WTC11 (cell line): ENCODE data around the gene NEK6. TPM values are rescaled to one million over a fixed set of nuclear protein-coding genes. Genes with fewer than 3 reads are reported as not detected.

Experiments
- ATAC-seq: fragments of 200-7000 bp; cut with Tn5 transposase; 2 replicates; pipeline ENCODE4 v1.10.0; 2021; ENCODE audit warnings: mild to moderate bottlenecking, moderate library complexity
- CTCF ChIA-PET: fragments of 300-600 bp; sonication (Branson Sonifier 250); formaldehyde crosslinking; loops from one replicate; lab custom pipeline; 2021; ENCODE audit warnings: antibody characterized with exemption; lab: Charles Lee
- POLR2A ChIA-PET: fragments of 350-600 bp; sonication (Branson Sonifier 250); formaldehyde crosslinking; loops from one replicate; lab custom pipeline; 2021; ENCODE audit warnings: antibody characterized with exemption; lab: Charles Lee
- DNase-seq: peaks from one replicate; pipeline ENCODE4 v3.0.0; 2021; ENCODE audit warnings: low spot score
- H3K27ac Mint-ChIP-seq: 2 replicates; pipeline ENCODE4 v1.8.0; 2021; ENCODE audit warnings: mixed read lengths
- H3K27me3 Mint-ChIP-seq: 2 replicates; pipeline ENCODE4 v1.8.0; 2021; ENCODE audit warnings: low read depth, mild to moderate bottlenecking, moderate library complexity, mixed read lengths
- H3K36me3 Mint-ChIP-seq: 2 replicates; pipeline ENCODE4 v1.8.0; 2021; ENCODE audit warnings: mixed read lengths
- H3K4me1 Mint-ChIP-seq: 2 replicates; pipeline ENCODE4 v1.8.0; 2022; ENCODE audit warnings: mixed read lengths
- H3K4me3 Mint-ChIP-seq: 2 replicates; pipeline ENCODE4 v1.8.0; 2021; ENCODE audit warnings: mild to moderate bottlenecking, moderate library complexity, mixed read lengths
- H3K9me3 Mint-ChIP-seq: 2 replicates; pipeline ENCODE4 v1.8.0; 2021; ENCODE audit warnings: mixed read lengths
- ATF1 ChIP-seq: sonication (generic); formaldehyde crosslinking; IDR thresholded peaks from 2 replicates; pipeline ENCODE4 v1.8.1; 2023; ENCODE audit warnings: mild to moderate bottlenecking, moderate library complexity, missing genetic modification reagents
- CBFB ChIP-seq: sonication (generic); formaldehyde crosslinking; IDR thresholded peaks from 2 replicates; pipeline ENCODE4 v1.8.1; 2022; ENCODE audit warnings: mild to moderate bottlenecking, low read depth, missing genetic modification reagents
- CTCF ChIP-seq: fragments of 200-600 bp; IDR thresholded peaks from 2 replicates; pipeline ENCODE4 v1.8.0; 2022; ENCODE audit warnings: antibody characterized with exemption
- ETV6 ChIP-seq: sonication (generic); formaldehyde crosslinking; IDR thresholded peaks from 2 replicates; pipeline ENCODE4 v1.8.1; 2022; ENCODE audit warnings: mild to moderate bottlenecking, missing genetic modification reagents
- FOXJ3 ChIP-seq: sonication (generic); formaldehyde crosslinking; IDR thresholded peaks from 2 replicates; pipeline ENCODE4 v1.9.0; 2021; ENCODE audit warnings: missing genetic modification reagents, mild to moderate bottlenecking, borderline replicate concordance
- GRHL2 ChIP-seq: fragments of 250-450 bp; sonication (Bioruptor Pico); IDR thresholded peaks from 2 replicates; pipeline ENCODE4 v1.8.0; 2022; ENCODE audit warnings: mild to moderate bottlenecking, moderate library complexity; ENCODE audit not compliant: insufficient replicate concordance, severe bottlenecking
- GTF2I ChIP-seq: fragments of 250-450 bp; sonication (Bioruptor Pico); conservative IDR thresholded peaks from 2 replicates; pipeline ENCODE4 v1.4.0; 2021; ENCODE audit warnings: mild to moderate bottlenecking
- NFYB ChIP-seq: sonication (generic); formaldehyde crosslinking; conservative IDR thresholded peaks from 2 replicates; pipeline ENCODE4 v1.8.0; 2022; ENCODE audit warnings: low read depth, missing genetic modification reagents
- NR2C2 ChIP-seq: sonication (generic); formaldehyde crosslinking; IDR thresholded peaks from 2 replicates; pipeline ENCODE4 v1.8.0; 2022; ENCODE audit warnings: mild to moderate bottlenecking, missing genetic modification reagents
- OVOL2 ChIP-seq: fragments of 250-450 bp; sonication (Bioruptor Pico); IDR thresholded peaks from 2 replicates; pipeline ENCODE4 v1.9.0; 2021; ENCODE audit warnings: mild to moderate bottlenecking, borderline replicate concordance
- RELA ChIP-seq: sonication (generic); formaldehyde crosslinking; IDR thresholded peaks from 2 replicates; pipeline ENCODE4 v1.8.1; 2022; ENCODE audit warnings: missing genetic modification reagents, mild to moderate bottlenecking, borderline replicate concordance
- TCF7 ChIP-seq: sonication (generic); formaldehyde crosslinking; IDR thresholded peaks from 2 replicates; pipeline ENCODE4 v1.8.0; 2022; ENCODE audit warnings: mild to moderate bottlenecking, low read depth, missing genetic modification reagents, moderate library complexity
- ZNF138 ChIP-seq: sonication (generic); formaldehyde crosslinking; conservative IDR thresholded peaks from 2 replicates; pipeline ENCODE4 v1.8.1; 2022; ENCODE audit warnings: mild to moderate bottlenecking, moderate library complexity, missing genetic modification reagents
- ZNF232 ChIP-seq: sonication (generic); formaldehyde crosslinking; IDR thresholded peaks from 2 replicates; pipeline ENCODE4 v1.8.0; 2022; ENCODE audit warnings: mild to moderate bottlenecking, missing genetic modification reagents
- total RNA-seq: library from RNA; stranded (reverse); gene quantifications from 3 replicates; pipeline ENCODE4 v1.2.3, GENCODE V29; 2021
- TF ChIP-seq, protein P1 (sequence below): sonication (generic); formaldehyde crosslinking; IDR thresholded peaks from 2 replicates; pipeline ENCODE4 v1.8.0; 2023; ENCODE audit warnings: mild to moderate bottlenecking, missing genetic modification reagents
- TF ChIP-seq, protein P2 (sequence below): sonication (generic); formaldehyde crosslinking; conservative IDR thresholded peaks from 2 replicates; pipeline ENCODE4 v1.8.1; 2022; ENCODE audit warnings: mild to moderate bottlenecking, missing genetic modification reagents

Gene NEK6
- total RNA-seq, 1 experiment from 2014 or later: 23.0 TPM

DNA sequence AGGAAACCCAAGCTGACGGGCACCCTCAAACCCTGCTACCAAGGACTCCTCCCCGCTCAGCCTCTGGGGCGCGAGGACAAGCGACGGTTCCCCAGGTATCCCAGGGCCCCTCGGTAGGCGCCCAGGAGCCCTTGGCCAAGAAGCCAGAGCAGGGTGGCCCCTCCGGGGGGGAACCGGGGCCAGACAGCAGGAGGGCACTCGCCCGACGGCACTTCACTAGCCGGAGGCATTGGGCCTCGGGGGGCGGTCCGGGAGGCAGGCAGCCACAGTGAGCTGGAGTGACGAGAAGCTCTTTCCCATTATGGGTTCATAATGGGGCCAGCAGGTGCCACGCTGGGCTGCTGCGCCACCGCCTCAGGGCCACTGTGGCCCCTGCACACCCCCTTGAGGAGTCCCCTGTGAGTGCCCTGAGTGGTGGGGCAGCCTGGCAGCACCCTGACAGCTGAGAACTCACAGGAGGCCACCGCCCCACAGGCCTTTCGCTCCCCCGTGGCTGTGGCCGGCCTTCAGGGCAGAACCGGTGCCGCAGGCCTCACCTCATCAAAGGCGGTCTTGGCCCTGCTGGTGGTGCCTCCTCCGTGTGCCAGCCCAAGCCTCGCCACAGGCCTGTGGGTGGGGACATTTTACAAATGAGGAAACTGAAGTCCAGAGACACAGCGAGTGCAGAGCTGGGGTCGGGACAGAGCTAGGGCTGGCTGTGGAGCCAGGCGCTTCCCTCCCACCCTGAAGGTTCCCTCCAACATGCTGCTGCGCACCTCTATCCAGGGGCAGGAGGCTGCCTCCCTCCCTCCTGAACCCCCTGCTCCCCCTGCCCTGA lies 88.8 kb downstream of the NEK6 start:
- Mint-ChIP-seq H3K36me3 (peaks cover 16% of the 10 kb centered on the region), H3K27me3 (no peaks in the 10 kb centered on the region), H3K4me1 (peaks cover 5% of the 10 kb centered on the region), H3K27ac (no peak overlapping the region), H3K9me3 (no peaks in the 10 kb centered on the region), H3K4me3 (no peak overlapping the region)
- no peak for ATAC-seq
- TF ChIP-seq GTF2I (CRISPR knock-in tag): no peak
- ChIA-PET CTCF (interaction anchor here (0.5 to 2.0 kb wide), 3 partner anchors 11 to 994 kb away, joined by 4 to 6 read pairs (median 5); no protein-coding TSS in a partner anchor), POLR2A (no interaction called here)
- DNase-seq: no peak

- no peaks in the 10 kb centered on the region for H3K27me3 Mint-ChIP-seq
- H3K9me3 Mint-ChIP-seq: no peaks in the 10 kb centered on the region
- DNase-seq (no peak), ATAC-seq (no peak)
- H3K4me3 Mint-ChIP-seq: no peak overlapping the region
- H3K4me1 Mint-ChIP-seq: peaks cover 5% of the 10 kb centered on the region
- ChIA-PET CTCF (interaction anchor here (0.5 to 2.0 kb wide), 3 partner anchors 10 to 995 kb away, joined by 4 to 6 read pairs (median 5); no protein-coding TSS in a partner anchor), POLR2A (interaction anchor here (0.5 kb wide), 1 partner anchor 553 kb away, joined by 3 read pairs; no protein-coding TSS in a partner anchor)
- H3K27ac Mint-ChIP-seq: no peak overlapping the region
- H3K36me3 Mint-ChIP-seq: peaks cover 24% of the 10 kb centered on the region
- TF ChIP-seq, protein P1, sequence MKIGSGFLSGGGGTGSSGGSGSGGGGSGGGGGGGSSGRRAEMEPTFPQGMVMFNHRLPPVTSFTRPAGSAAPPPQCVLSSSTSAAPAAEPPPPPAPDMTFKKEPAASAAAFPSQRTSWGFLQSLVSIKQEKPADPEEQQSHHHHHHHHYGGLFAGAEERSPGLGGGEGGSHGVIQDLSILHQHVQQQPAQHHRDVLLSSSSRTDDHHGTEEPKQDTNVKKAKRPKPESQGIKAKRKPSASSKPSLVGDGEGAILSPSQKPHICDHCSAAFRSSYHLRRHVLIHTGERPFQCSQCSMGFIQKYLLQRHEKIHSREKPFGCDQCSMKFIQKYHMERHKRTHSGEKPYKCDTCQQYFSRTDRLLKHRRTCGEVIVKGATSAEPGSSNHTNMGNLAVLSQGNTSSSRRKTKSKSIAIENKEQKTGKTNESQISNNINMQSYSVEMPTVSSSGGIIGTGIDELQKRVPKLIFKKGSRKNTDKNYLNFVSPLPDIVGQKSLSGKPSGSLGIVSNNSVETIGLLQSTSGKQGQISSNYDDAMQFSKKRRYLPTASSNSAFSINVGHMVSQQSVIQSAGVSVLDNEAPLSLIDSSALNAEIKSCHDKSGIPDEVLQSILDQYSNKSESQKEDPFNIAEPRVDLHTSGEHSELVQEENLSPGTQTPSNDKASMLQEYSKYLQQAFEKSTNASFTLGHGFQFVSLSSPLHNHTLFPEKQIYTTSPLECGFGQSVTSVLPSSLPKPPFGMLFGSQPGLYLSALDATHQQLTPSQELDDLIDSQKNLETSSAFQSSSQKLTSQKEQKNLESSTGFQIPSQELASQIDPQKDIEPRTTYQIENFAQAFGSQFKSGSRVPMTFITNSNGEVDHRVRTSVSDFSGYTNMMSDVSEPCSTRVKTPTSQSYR (CRISPR knock-in tag): no peak
- TF ChIP-seq GRHL2 (CRISPR knock-in tag) (no peak), ATF1 (no peak), CTCF (no peak), RELA (CRISPR knock-in tag) (no peak), TCF7 (CRISPR knock-in tag) (no peak), OVOL2 (CRISPR knock-in tag) (no peak), ZNF232 (CRISPR knock-in tag) (no peak), NR2C2 (CRISPR knock-in tag) (no peak), ETV6 (CRISPR knock-in tag) (no peak), CBFB (CRISPR knock-in tag) (no peak), ZNF138 (CRISPR knock-in tag) (no peak)
- TF ChIP-seq, protein P2, sequence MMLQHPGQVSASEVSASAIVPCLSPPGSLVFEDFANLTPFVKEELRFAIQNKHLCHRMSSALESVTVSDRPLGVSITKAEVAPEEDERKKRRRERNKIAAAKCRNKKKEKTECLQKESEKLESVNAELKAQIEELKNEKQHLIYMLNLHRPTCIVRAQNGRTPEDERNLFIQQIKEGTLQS: no peak
Observed at GRCh38 chr9:124347206-124347967, 89.6 kb downstream of the NEK6 start.

DNA sequence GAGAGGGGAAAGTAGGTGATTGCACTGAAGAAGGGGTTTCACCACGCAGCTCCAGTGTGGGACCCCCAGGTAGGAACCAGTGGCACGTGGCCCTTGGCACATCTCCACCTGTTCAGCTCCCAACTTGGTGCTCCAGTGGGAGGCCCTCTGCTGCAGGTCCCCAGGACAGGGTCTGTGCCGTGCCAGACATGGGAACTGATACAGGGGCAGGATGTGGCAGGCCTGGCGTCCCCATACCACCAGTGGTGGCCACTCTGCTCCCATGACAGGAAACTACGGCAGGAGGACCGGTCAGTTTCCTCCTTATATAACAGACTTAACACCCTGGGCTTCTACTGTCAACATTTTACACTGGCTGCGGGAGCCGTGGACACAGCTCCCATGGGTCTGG lies 90.2 kb downstream of the NEK6 start:
- peaks cover 30% of the 10 kb centered on the region for H3K36me3 Mint-ChIP-seq
- DNase-seq (no peak), ATAC-seq (no peak)
- peaks cover under 1% of the 10 kb centered on the region for H3K4me1 Mint-ChIP-seq
- H3K9me3 Mint-ChIP-seq: no peaks in the 10 kb centered on the region
- H3K4me3 Mint-ChIP-seq: no peak overlapping the region
- ChIA-PET POLR2A (interaction anchor here (0.5 kb wide), 1 partner anchor 553 kb away, joined by 3 read pairs; no protein-coding TSS in a partner anchor), CTCF (interaction anchor here (1.0 kb wide), 1 partner anchor 10 kb away, joined by 4 read pairs; no protein-coding TSS in a partner anchor)
- 0 out of 2 replicates have a peak overlapping the region, but pooled peaks have one; percentile 57 for H3K27ac Mint-ChIP-seq
- TF ChIP-seq NFYB (CRISPR knock-in tag) (no peak), FOXJ3 (CRISPR knock-in tag) (no peak)
- TF ChIP-seq, all 79 proteins: peak for 0
- H3K27me3 Mint-ChIP-seq: no peaks in the 10 kb centered on the region
